Panc1 (cell line): ENCODE measurements around the gene SLC6A1. TPM values are rescaled to one million over a fixed set of nuclear protein-coding genes. Genes with fewer than 3 reads are reported as not detected.

Experiments
- ATAC-seq: fragments of 200-7000 bp; cut with Tn5 transposase; 2 replicates; pipeline ENCODE4 v1.9.1; 2020; ENCODE audit warnings: mild to moderate bottlenecking, moderate library complexity
- BruUV-seq: library from RNA; stranded (reverse); fragments of 400-500 nt; replicated peaks from 2 replicates; lab custom pipeline; 2021; lab: Mats Ljungman, UMichigan
- CTCF ChIA-PET: fragments of 300-600 bp; sonication (Branson Sonifier 250); formaldehyde crosslinking; loops from one replicate; lab custom pipeline; 2022; ENCODE audit warnings: antibody characterized with exemption; lab: Charles Lee
- POLR2A ChIA-PET: fragments of 300-600 bp; sonication (Branson Sonifier 250); formaldehyde crosslinking; loops from one replicate; lab custom pipeline; 2022; ENCODE audit warnings: antibody characterized with exemption; lab: Charles Lee
- DNase-seq: peaks from one replicate; pipeline ENCODE4 v3.0.0-alpha.2; 2010; ENCODE audit warnings: low read depth, low spot score
- H3K27ac ChIP-seq: 2 replicates; pipeline ENCODE4 v1.5.1; 2011; ENCODE audit warnings: mild to moderate bottlenecking, low read length, inconsistent platforms
- H3K27me3 ChIP-seq: fragments of 200-500 bp; sonication (Bioruptor generic); 2 replicates; pipeline ENCODE4 v1.6.0; 2014; ENCODE audit warnings: low read length, inconsistent platforms; ENCODE audit not compliant: control insufficient read depth, insufficient read depth
- H3K36me3 ChIP-seq: fragments of 200-500 bp; sonication (Bioruptor generic); 2 replicates; pipeline ENCODE4 v1.5.1; 2014; ENCODE audit warnings: inconsistent platforms, mild to moderate bottlenecking, low read length, moderate library complexity; ENCODE audit not compliant: control insufficient read depth, insufficient read depth
- H3K4me1 ChIP-seq: 2 replicates; pipeline ENCODE4 v1.5.1; 2011; ENCODE audit warnings: inconsistent platforms, mild to moderate bottlenecking, low read length, moderate library complexity; ENCODE audit not compliant: control insufficient read depth, insufficient read depth
- H3K4me3 ChIP-seq, 2 experiments: 2 replicates each; pipeline ENCODE4 v1.5.1; 2011 to 2012; ENCODE audit warnings: low read depth in 2 of 2, low read length in 2 of 2, mild to moderate bottlenecking in 2 of 2, inconsistent platforms in 1 of 2, moderate library complexity in 1 of 2
- H3K9me3 ChIP-seq: fragments of 200-500 bp; sonication (Bioruptor generic); 2 replicates; pipeline ENCODE4 v1.5.1; 2014; ENCODE audit warnings: low read depth, mild to moderate bottlenecking, inconsistent platforms, low read length, moderate library complexity; ENCODE audit not compliant: control insufficient read depth, insufficient read depth
- POLR2AphosphoS5 ChIP-seq: IDR thresholded peaks from 2 replicates; pipeline ENCODE4 v1.6.1; 2012; ENCODE audit warnings: mild to moderate bottlenecking, low read depth, low read length, moderate library complexity
- SIN3A ChIP-seq: IDR thresholded peaks from 2 replicates; pipeline ENCODE4 v1.6.1; 2012; ENCODE audit warnings: low read depth, mild to moderate bottlenecking, low read length, moderate library complexity, borderline replicate concordance; ENCODE audit not compliant: insufficient read depth
- TCF7L2 ChIP-seq: IDR thresholded peaks from 2 replicates; pipeline ENCODE4 v1.6.1; 2011; ENCODE audit warnings: mild to moderate bottlenecking, low read depth, low read length, inconsistent platforms
- in situ Hi-C: cut with HindIII; loops from 2 replicates; pipeline ENCODE4 v1.10.0; 2016; ENCODE audit warnings: low sequenced_read_pairs, low pct_unique_long_range_greater_than_20kb
- intact Hi-C: fragments of 100-400 bp; cut with micrococcal nuclease; formaldehyde crosslinking; loops from one replicate; pipeline ENCODE4 v1.10.0; 2022; ENCODE audit not compliant: unreplicated experiment
- total RNA-seq: library from RNA; stranded (reverse); gene quantifications from one replicate; pipeline ENCODE4 v1.2.1, GENCODE V29; 2021; ENCODE audit not compliant: unreplicated experiment
- TF ChIP-seq, protein P1 (sequence below), 2 experiments: IDR thresholded peaks; 2 replicates each; pipeline ENCODE4 v1.6.1; 2011 to 2012; ENCODE audit warnings: low read depth in 2 of 2, control low read depth in 1 of 2, low read length in 1 of 2, mild to moderate bottlenecking in 1 of 2, moderate library complexity in 1 of 2; ENCODE audit not compliant: insufficient read depth in 1 of 2
- TF ChIP-seq, protein P2 (sequence below): fragments of 450-650 bp; IDR thresholded peaks from 2 replicates; pipeline ENCODE4 v1.5.1; 2017; ENCODE audit warnings: mild to moderate bottlenecking

SLC6A1 gene
- total RNA-seq, 1 experiment from 2014 or later = not detected

DNA sequence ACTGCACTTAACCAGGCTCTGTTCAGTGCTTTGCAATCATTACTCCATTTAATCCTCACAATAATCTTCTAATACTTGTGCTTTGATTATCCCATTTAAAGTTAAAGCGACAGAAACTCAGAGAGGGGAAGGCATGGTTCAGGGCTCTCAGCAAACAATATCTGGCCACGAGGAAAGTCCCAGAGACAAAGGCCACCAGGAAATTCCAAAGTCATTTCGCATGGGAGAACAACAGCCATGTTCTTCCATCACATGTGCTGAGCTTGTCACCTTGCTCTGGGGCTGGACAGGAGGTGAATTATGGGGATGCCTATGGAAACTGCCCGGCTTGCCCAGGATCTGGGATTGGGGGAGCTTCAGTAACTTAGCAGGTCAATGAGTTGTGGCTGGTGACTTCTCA is 95.5 kb downstream of the SLC6A1 start:
- no TSS peak for BruUV-seq
- ATAC-seq = no peak
- intact Hi-C loops (no loop called here), in situ Hi-C loops (no loop called here)
- TF ChIP-seq TCF7L2 (no peak), POLR2AphosphoS5 (no peak), SIN3A (no peak)
- TF ChIP-seq, protein P1, sequence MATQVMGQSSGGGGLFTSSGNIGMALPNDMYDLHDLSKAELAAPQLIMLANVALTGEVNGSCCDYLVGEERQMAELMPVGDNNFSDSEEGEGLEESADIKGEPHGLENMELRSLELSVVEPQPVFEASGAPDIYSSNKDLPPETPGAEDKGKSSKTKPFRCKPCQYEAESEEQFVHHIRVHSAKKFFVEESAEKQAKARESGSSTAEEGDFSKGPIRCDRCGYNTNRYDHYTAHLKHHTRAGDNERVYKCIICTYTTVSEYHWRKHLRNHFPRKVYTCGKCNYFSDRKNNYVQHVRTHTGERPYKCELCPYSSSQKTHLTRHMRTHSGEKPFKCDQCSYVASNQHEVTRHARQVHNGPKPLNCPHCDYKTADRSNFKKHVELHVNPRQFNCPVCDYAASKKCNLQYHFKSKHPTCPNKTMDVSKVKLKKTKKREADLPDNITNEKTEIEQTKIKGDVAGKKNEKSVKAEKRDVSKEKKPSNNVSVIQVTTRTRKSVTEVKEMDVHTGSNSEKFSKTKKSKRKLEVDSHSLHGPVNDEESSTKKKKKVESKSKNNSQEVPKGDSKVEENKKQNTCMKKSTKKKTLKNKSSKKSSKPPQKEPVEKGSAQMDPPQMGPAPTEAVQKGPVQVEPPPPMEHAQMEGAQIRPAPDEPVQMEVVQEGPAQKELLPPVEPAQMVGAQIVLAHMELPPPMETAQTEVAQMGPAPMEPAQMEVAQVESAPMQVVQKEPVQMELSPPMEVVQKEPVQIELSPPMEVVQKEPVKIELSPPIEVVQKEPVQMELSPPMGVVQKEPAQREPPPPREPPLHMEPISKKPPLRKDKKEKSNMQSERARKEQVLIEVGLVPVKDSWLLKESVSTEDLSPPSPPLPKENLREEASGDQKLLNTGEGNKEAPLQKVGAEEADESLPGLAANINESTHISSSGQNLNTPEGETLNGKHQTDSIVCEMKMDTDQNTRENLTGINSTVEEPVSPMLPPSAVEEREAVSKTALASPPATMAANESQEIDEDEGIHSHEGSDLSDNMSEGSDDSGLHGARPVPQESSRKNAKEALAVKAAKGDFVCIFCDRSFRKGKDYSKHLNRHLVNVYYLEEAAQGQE (IDR thresholded peaks at IDR 0.05; ENCODE audit: insufficient read depth in 1 of 2, low read depth in 2 of 2, low read length in 1 of 2) = no peak
- TF ChIP-seq, protein P2, sequence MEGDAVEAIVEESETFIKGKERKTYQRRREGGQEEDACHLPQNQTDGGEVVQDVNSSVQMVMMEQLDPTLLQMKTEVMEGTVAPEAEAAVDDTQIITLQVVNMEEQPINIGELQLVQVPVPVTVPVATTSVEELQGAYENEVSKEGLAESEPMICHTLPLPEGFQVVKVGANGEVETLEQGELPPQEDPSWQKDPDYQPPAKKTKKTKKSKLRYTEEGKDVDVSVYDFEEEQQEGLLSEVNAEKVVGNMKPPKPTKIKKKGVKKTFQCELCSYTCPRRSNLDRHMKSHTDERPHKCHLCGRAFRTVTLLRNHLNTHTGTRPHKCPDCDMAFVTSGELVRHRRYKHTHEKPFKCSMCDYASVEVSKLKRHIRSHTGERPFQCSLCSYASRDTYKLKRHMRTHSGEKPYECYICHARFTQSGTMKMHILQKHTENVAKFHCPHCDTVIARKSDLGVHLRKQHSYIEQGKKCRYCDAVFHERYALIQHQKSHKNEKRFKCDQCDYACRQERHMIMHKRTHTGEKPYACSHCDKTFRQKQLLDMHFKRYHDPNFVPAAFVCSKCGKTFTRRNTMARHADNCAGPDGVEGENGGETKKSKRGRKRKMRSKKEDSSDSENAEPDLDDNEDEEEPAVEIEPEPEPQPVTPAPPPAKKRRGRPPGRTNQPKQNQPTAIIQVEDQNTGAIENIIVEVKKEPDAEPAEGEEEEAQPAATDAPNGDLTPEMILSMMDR = no peak
- Histone ChIP-seq H3K36me3 (no peaks in the 10 kb centered on the region), H3K27me3 (no peaks in the 10 kb centered on the region), H3K9me3 (no peaks in the 10 kb centered on the region), H3K27ac (no peak overlapping the region), H3K4me1 (no peaks in the 10 kb centered on the region), H3K4me3 (no peak overlapping the region)
- ChIA-PET CTCF (no interaction called here), POLR2A (no interaction called here)
- no peak for DNase-seq

DNA sequence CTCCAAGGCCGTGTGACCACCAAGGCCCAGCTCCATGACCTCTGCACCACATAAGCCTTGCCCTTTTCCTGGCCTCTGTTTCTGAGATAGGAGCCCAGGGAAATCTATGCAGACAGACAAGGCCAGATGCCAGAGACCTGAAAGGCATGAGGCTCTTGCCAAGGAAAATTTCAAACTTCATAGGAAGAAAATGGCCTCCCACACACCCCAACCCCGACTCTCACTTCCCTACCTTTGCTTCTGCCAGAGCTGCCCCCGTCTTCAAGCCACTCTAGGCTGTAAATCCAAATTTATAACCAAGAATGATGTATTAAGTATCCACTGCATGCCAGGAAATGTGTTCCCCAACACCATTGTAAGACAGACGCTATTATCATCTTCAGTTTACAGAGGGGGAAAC is 96.3 kb downstream of the SLC6A1 start:
- TF ChIP-seq, protein P1 (IDR thresholded peaks at IDR 0.05; ENCODE audit: insufficient read depth in 1 of 2, low read depth in 2 of 2, low read length in 1 of 2) = no peak
- TF ChIP-seq TCF7L2 (no peak), SIN3A (no peak), POLR2AphosphoS5 (no peak)
- TF ChIP-seq, protein P2 = no peak
- intact Hi-C loops = no loop called here
- ChIA-PET CTCF (no interaction called here), POLR2A (no interaction called here)
- no peak overlapping the region for H3K27ac ChIP-seq
- ATAC-seq (no peak), DNase-seq (no peak)
- H3K9me3 ChIP-seq = no peaks in the 10 kb centered on the region
- no peak overlapping the region for H3K4me3 ChIP-seq
- in situ Hi-C loops = no loop called here
- no TSS peak for BruUV-seq
- H3K4me1 ChIP-seq = no peaks in the 10 kb centered on the region
- no peaks in the 10 kb centered on the region for H3K27me3 ChIP-seq
- no peaks in the 10 kb centered on the region for H3K36me3 ChIP-seq

Other genes starting within 250 kb of the SLC6A1 start
- gene SLC6A11, start 176.5 kb upstream of the SLC6A1 start, total RNA-seq = not detected
- gene HRH1, start 161.7 kb downstream of the SLC6A1 start, total RNA-seq = 4.6 TPM